T-helper 2 cell (primary cell): ENCODE results near the gene ERN1.

Experiments
- DNase-seq, 5 experiments: peaks; one replicate each; pipeline versions ENCODE4 v3.0.0 to v3.0.0-alpha.2; 2012 to 2022

ERN1 gene

DNA sequence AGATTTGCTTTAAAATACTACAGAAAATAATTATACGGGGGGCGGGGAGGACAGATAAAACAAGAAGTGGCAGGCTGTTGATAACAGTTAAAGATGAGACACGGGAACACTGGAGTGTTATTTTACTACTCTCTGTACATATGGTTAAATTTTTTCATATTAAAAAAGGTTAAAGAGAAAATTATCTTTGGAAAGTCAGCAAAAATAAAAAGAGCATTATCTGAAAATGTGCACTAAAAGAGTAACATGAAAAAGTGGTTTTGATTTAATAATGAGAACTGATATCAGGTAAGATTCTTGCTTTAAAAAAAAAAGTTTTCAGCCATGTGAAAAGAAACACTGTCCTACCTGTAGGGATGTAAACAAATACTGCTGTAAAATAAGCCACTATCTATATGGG is 46.9 kb downstream of the ERN1 start:
- DNase-seq: no peak

DNA sequence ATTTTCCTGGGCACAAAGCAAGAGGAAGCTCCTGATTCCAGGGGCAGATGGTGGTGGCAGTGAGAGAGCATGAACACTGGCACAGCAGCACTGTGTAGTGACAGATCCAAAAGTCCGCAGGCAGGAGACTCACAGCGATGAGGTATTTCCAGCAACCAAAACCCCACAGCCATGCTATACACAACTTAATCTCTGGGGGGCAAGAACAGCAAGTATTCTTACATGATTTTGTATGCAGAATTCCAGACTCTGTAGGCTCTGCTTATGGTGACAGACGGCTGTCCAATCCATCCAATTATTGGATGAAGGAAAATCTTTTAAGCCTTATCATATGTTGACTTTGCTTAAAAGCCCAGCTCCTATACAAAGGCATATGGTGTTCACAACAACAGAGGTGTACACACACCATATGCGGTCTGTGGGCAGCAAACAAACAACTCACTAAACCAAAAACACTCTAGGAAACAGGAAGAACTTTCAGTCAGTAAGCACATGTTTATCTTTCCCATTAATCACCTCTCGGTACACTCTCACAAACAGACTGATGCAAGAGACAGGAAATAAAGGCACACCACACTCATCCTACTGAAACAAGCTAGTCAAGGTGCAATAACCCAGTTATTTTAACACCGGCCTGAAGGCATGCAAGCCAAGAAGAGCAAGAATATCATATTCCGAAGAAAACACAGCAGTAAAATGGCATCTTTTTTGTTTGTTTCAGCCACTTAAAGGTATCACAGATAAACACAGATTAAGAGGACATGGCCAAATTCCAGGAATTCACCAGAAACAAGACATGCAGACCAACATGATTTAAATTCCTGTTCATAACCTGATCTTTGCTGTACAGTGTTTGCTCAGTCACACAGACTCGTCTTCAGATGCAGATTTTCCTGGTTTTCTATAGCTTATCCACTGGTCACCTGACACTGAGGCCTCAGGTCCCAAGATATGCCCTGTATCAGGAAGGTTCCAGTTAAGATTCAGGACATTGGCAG is 47.8 kb downstream of the ERN1 start:
- DNase-seq: peak in 3 of 5 experiments; percentile 17 to 97 (median 79)

DNA sequence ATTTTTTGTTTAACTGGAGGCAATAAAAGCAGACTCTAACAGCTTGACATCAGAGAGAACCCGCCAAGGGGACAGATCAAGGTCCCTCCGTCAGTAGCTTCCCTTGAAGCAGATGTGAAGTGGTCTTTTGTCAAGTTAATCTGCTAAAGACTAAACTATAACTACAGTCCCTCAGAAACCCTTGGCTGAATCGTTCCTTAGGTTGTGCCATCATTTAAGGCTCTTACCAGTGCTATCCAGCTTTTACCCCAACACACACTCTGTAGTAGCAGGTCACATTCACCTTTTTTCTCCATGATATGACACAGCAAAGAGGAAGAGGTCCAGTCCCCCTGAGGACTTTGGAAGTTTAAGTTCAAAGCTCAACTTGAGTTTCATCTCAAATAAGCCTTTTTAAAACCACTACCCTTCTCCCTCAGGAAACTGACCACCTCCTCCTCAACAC is 49.7 kb downstream of the ERN1 start:
- no peak for DNase-seq

DNA sequence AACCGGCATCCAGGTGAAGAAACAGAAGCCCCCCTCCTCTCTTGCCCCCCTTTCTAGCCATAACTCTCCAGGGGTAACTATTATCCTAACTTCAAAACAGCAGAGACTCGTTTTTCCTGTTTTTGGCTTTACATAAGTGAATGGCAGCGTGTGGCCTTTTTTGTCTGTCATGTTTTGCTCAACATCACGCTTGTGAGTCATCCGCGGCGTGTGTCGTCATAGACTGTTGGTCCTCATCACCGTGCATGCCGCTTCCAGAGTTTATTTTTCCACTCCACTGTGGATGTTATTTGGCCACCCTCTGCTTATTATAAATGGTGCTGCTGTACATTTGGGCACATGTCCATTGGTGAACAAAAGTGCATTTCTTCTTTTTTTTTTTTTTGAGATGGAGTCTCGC is 52.6 kb downstream of the ERN1 start:
- no peak for DNase-seq

DNA sequence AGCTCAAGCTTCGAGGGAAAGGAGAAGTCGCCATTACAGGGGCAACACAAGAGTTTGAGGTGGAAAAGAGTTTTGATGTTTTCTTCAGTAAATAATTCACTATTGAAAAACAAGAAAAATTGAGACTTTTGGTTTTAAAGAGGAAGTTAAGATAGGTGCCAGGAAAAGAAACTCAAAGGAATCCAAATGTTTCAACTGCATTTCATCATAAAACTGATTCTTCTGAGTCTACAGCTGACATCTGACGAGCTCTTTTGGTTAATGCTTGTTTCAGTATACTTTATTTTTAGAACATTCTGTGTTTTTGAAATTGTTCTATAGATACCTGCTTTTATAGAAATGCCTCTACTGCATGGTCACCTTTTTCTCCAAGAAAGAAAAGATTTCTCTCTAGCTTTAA is 54.0 kb downstream of the ERN1 start:
- DNase-seq: no peak

DNA sequence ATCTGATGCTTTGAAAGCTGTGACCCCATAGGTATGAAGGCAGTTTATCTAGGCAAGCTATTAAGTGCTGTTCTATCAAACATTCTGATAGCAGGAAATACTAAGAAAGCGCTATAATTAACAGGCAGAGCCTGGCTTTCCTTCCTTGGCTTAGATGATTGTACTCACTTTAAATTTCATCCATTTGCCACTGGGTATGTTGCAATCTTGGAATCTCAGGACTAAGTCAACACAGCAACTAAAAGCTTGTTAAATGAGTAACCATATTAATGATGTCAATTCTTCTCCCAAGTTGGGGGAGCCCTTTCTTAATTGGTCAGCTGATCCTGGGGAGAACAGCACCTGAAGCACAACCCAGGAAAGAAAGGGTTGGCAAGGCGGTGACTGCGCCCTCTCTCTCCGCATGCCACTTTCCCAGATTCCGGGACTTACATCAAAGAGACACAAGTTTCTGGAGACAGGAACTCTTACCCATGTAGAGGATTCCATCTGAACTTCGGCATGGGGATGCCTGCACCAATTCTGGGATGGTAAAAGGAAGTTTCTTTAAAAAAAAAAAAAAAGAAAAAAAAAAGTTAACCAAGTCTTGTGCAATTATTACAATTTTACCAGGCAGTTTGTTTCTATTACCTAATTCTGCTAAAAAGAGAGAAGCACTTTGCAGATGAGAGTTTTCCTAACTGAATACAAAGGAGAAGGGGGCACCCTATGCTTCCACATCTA is 55.1 kb downstream of the ERN1 start:
- DNase-seq: no peak

DNA sequence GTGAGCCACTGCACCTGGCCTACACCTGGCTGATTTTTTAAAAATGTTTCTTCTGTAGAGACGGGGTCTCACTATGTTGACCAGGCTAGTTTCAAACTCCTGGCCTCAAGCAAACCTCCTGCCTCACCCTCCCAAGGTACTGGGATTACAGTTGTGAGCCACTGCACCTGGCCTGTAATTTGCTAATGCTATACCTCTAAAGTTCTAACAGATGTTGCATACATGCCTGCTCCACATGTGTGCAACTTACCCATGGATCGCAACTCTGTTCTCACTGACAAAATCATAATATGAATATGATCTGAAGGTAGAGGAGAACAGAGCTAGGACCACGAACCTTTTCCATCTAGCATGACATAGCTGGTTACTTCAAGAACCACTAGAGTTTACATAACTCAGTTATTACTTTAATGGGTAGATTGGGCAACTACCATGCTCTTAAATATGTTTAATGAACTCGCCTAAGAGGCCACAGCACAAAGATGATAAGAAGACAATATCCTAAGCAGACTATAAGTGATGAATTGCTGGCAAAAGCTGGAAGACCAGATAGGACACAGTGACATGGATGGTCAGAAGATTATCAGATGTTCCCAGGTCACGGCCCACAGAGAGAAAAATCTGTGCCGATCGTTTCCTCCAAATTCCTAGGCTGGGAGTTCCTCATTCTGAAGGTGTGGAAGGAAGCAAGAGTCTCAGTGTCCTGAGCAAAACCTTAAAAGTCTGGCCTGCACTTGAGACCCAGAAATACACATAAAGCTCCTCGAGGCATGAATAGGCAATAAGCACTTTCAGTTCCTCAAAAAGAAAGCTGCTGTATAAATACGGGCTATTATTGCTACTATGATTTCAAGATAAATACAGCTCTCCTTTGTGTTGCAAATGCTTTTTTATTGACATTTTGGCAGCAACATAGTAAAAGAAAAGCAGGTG is 55.9 kb downstream of the ERN1 start:
- DNase-seq: no peak

DNA sequence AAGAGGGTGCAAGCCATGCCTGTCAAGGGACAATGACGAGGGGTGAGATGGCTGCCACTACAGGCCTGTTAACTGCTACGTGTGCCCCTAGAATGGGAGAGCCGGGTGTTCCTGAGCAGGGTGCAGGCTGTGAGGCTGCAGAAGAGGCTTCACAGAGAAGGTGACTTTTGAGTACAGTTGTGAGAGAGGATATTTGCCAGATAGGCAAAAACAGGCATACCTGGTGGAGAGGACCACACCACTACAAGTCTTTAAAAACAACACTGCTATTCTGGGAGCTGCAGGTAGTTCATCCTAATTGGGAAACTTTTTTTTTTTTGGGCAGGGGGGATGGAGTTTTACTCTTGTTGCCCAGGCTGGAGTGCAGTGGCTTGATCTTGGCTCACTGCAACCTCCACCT is 58.8 kb downstream of the ERN1 start:
- no peak for DNase-seq

DNA sequence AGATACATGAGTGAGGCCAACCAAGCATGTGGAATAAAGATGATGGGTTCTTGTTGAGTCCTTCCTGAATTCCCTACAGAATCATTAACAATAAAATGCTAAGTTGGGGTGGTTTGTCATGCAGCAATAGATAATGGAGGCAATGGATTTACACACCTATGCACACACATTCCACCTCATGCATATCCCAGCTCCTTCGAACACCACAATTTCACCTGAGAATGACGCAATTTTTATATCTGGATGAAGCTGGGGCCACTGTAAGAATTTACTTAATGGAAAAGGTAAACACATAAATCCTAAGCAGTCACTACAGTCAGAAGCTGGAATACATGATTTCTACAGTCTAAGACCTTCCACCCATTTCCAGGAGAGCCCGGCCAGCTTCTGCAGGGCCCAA is 59.7 kb downstream of the ERN1 start:
- DNase-seq: no peak

DNA sequence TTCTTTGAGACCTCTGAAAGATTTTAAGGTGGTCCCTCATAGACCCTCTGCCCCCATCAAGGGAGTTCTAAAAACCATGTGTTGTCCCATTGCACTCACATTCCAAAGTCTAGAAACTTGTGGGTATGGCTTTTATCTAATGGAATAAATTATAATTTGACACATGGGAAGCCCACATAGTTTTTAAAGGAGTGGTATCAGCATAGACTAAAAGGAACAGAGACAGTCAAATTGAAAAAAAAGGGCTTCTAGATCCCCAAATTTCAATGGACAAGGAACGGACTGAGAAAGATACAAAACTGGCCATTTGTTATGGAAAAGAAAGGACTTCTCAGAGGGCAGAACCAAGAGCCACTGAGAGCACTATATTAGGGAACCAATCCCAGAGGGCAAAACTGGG is 60.8 kb downstream of the ERN1 start:
- DNase-seq: no peak

DNA sequence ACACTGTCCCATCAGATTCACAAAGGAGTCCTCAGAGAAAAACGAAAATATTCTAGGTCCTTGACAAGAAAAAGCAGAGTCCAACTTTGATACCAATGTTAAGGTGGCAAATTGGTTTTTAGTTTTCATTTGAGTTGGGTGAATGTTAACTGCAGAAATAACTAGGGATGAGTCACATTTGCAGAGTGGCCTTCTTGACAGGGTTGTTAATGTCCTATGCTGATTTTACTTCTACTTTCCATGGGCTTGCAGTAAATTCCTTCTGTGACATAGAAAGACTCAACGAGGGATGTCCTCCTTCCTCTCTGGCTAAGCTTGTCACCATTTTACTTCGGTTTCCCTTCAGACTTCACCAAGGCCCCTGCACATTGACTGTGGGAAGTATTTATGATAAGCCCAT is 62.3 kb downstream of the ERN1 start:
- DNase-seq: peak in 1 of 5 experiments; percentile 53

DNA sequence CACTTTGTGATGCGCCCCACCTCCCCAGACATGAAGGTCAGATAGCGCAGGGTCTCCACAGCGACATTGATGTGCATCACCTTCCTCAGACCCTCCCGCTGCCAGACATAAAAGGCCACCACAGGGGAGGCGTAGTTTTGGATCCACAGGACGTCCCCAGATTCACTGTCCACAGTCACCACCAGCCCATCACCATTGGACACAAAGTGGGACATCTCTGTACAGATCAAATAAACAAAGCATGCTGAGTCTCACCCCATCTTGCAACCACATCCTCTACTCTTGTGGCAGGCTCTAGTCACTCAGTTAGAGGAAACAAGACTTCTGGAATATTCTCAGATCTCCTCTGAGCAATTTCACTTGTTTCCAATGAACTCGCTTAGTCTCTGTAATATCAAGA is 63.2 kb downstream of the ERN1 start:
- peak in 2 of 5 experiments; percentile 91 to 92 for DNase-seq

DNA sequence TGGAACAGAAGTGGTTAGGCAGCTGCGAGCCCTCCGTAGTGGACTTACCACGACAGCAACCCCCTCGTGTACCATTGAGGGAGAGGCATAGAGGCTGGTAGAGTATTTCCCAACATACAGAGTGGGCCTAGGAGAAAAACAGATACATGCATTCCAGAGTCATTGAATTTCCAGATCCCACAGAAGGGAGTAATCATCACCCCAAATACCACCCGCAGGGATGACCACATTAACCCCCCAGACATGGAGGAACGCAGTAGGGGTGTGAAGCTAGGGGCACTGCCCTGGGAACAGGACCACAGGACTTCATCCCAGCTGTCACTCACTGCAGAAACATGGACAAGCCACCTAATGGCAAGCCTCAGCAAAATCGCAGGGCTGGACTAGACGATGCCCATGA is 64.8 kb downstream of the ERN1 start:
- no peak for DNase-seq

DNA sequence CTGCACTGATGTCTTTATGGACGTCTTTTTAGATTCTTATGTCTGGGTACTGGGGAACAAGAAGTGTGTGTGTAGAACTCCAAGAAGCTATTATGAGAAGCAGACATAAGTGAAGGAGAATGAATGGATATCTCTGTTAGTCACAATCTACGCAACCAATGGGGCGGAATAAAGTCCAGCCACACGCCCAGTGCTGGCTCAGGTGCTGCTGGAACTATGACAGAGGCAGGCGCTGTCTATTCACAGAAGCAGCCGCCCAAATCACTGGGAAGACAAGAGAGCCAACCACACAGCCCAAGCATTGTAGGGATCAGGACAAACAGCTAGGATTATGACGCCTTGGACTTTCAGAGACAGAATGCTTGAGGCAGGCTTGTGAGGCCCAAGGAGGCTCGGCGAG is 65.6 kb downstream of the ERN1 start:
- no peak for DNase-seq

DNA sequence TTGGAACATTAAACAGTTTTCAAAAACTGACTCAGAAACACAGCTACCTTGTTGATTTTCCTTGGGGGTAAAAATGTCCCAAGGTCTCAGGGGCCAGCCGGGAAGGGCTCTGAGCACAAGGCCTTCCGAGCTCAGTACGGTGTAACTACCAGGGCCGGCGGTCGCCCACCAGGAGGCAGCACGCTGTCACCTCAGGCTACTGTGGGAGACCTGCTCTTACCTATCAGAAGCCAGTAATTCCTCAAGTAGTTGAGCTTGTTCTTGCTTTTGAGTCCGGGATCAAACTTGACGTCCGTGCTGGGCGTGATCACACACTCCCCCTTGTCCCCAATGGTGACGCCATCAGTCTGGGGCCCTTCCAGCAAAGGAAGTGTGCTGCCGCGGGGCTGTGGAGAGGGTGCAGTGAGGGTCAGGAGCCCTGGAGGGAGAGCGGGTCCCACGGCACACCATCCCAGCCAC is 66.1 kb downstream of the ERN1 start:
- peak in 3 of 5 experiments; percentile 24 to 76 (median 47) for DNase-seq

DNA sequence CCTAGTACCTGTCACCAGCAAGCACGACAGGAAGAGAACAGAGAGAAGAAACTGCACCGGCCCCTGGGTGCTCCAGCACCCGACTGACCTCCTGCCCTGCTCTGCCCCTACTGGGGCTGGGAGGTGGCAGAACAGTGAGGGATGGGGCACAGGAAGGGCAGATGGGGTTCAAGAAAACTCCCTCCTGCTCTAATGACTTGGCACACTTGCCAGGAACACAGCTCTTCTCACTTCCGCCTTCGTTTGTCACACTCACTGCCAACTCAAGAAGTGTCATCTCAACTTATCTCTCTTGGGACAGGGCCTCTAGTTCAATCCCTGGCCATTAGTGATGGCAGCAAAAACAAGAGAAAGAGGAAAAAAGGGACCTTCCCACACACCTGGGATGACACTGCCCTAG is 66.9 kb downstream of the ERN1 start:
- peak in 1 of 5 experiments; percentile 52 for DNase-seq

DNA sequence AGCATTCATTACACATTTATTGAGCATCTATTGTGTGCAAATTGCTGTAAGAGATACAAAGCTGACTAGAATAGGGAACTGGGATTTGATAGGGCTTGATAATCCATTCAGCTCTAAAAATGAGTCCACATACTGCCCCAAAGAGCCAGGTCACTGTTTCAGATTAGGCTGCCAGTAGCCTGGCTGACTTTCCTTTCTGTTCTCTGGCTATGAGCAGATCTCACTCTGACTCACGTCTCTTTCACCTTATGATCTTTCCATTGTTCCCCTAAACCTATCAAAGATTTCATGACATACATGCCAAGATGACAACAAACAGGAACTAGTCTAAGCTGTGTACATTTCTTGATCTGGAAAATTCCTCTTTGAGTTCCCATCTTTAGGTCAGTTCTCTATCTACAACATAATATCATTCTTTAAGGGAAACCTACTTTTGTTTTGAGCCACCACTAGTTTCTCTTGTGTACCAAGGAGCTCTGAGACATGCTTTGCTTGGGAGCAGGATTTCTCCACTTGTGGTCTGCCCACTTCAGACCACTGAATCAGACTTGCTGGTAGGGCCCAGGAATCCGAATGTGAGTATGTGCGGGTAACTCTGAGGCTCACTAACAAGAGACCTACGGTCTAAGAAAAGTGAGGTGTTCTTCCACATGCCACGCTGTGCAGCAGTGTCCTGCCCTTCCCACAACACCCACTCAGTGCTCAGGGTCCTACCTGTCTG is 68.6 kb downstream of the ERN1 start:
- DNase-seq: peak in 1 of 5 experiments; percentile 70

DNA sequence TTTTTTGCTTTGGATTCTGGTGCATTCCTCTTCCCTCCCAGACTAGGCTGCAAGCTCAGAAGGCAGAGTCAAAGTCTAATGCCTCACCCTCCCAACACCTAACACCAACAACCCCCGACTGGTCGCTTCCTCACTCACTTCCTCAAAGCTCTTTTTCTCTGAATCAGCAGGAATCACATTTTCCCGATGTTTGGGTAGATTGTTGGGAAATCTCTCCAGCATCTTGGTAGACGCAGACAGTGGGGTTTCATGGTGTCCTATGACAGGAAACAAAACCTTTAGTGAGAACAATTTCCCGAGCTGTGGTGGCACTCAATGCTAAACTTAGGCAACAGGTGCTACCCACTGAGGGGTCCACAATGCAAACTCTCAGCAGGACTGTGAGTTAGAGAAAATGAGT is 69.6 kb downstream of the ERN1 start:
- no peak for DNase-seq

DNA sequence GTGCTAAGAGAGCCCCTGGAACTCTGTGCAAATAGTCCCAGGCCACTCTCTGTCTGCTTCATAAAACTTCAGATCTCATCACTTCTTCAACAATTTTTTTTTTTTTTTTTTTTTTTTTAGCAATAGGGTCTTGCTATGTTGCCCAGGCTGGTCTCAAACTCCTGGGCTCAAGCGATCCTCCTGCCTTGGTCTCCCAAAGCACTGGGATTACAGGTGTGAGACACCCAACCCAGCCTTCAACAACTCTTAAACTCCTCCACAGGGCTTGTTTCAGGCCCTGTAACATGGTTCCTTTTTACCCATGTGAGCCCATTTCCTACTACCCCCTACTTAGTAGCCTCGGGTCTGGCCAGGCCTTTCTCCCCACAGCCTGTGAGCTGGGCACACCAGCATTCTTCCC is 70.2 kb downstream of the ERN1 start:
- no peak for DNase-seq

DNA sequence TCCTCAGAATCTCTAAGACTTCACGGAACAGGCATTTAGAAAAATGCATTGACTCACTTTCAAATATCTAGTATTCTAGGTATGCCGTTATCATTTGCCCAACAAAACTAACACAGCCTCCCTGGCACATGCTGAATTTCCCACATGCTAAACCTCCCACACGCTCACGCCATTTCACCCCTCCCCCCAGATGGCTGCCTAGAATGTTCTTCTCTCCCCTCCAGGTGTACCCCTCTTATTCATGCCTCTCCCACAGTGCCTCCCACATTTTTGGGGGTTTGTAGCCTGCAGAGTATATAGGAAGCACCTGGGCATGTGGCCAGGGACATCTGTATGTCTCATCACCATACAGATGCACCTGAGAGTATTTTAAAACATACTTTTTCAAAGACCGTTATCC is 71.3 kb downstream of the ERN1 start:
- peak in 1 of 5 experiments; percentile 35 for DNase-seq

DNA sequence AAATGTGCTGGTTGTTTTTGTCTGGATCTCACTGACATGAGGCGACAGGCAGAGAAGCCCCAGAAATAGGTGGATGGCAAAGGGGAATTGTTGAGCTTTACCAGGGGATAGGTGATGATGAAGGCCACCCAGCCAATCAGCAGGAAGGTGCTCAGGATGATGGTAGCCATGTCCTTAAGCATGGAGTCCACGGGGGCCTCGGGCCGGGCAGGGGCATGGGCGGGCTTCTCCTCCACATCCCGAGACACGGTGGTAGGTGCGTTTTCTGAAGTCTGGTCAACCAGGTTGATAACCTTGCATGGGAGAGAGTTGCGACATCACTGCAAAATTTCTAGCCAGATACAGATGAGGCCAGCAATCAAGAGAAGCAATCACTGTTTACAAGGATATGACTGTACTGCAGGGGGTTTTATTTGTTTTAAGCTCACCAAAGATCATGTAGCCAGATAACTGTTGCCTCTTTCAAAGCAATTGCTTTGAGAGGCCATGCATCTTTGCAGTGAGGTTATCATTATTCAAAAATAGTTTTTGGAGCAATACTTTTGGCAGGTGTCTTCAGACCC is 72.2 kb downstream of the ERN1 start:
- DNase-seq: peak in 1 of 5 experiments; percentile 88
